Measurements from ENCODE around the gene MTHFD1L. TPM values are rescaled to one million over a fixed set of nuclear protein-coding genes. Genes with fewer than 3 reads are reported as not detected.

The MTHFD1L gene
- total RNA-seq, 1 donor from 2014 or later = 107 TPM

- Mint-ChIP-seq H3K4me3 (ENCODE audit: unreplicated experiment) (no peak overlapping the region), H3K36me3 (ENCODE audit: low read depth, unreplicated experiment) (peaks cover 19% of the 10 kb centered on the region), H3K9me3 (ENCODE audit: unreplicated experiment) (no peaks in the 10 kb centered on the region), H3K4me1 (ENCODE audit: low read depth, unreplicated experiment) (peaks cover 4% of the 10 kb centered on the region), H3K27me3 (ENCODE audit: low read depth, unreplicated experiment) (no peaks in the 10 kb centered on the region), H3K27ac (ENCODE audit: unreplicated experiment) (no peak overlapping the region)
- Histone ChIP-seq H3K27me3 (ENCODE audit: insufficient read depth, low read length) (no peaks in the 10 kb centered on the region), H3K4me2 (ENCODE audit: low read length) (no peak overlapping the region), H3K9me3 (ENCODE audit: insufficient read depth, low read depth, low read length) (no peaks in the 10 kb centered on the region), H3K36me3 (ENCODE audit: insufficient read depth, low read length) (peaks cover 14% of the 10 kb centered on the region), H3K27ac (ENCODE audit: low read depth, low read length) (no peak overlapping the region), H3K4me3 (ENCODE audit: insufficient read depth, low read depth, low read length) (no peak overlapping the region), H2AFZ (ENCODE audit: low read depth, low read length) (no peak overlapping the region), H3K9ac (ENCODE audit: low read length) (no peak overlapping the region), H3K79me2 (ENCODE audit: insufficient read depth, low read length) (no peaks in the 10 kb centered on the region), H4K20me1 (ENCODE audit: insufficient read depth, low read length) (no peaks in the 10 kb centered on the region), H3K4me1 (ENCODE audit: insufficient read depth, low read length) (no peaks in the 10 kb centered on the region)
- FAIRE-seq = no peak
- no peak for TF ChIP-seq EZH2 (IDR thresholded peaks at IDR 0.05; ENCODE audit: insufficient read depth, low read length)
- no peak for TF ChIP-seq CTCF (IDR thresholded peaks at IDR 0.05; ENCODE audit: insufficient read depth, low read depth, low read length)
- DNase-seq (ENCODE audit: low read depth) = no peak
Observed at GRCh38 chr6:151101816-151102694, 236.6 kb downstream of the MTHFD1L start.

- H3K4me3 ChIP-seq (ENCODE audit: insufficient read depth, low read depth, low read length) = no peak overlapping the region
- H3K4me1 Mint-ChIP-seq (ENCODE audit: low read depth, unreplicated experiment) = peaks cover 1% of the 10 kb centered on the region
- H3K9me3 ChIP-seq (ENCODE audit: insufficient read depth, low read depth, low read length) = no peaks in the 10 kb centered on the region
- H3K27me3 ChIP-seq (ENCODE audit: insufficient read depth, low read length) = no peaks in the 10 kb centered on the region
- H3K9me3 Mint-ChIP-seq (ENCODE audit: unreplicated experiment) = no peaks in the 10 kb centered on the region
- H3K36me3 Mint-ChIP-seq (ENCODE audit: low read depth, unreplicated experiment) = peaks cover 14% of the 10 kb centered on the region
- no peaks in the 10 kb centered on the region for H4K20me1 ChIP-seq (ENCODE audit: insufficient read depth, low read length)
- FAIRE-seq (no peak), DNase-seq (ENCODE audit: low read depth) (no peak)
- no peak overlapping the region for H3K27ac ChIP-seq (ENCODE audit: low read depth, low read length)
- TF ChIP-seq EZH2 (IDR thresholded peaks at IDR 0.05; ENCODE audit: insufficient read depth, low read length) (no peak), CTCF (IDR thresholded peaks at IDR 0.05; ENCODE audit: insufficient read depth, low read depth, low read length) (no peak)
- no peaks in the 10 kb centered on the region for H3K4me1 ChIP-seq (ENCODE audit: insufficient read depth, low read length)
- H3K27ac Mint-ChIP-seq (ENCODE audit: unreplicated experiment) = no peak overlapping the region
- H3K9ac ChIP-seq (ENCODE audit: low read length) = no peak overlapping the region
- H3K27me3 Mint-ChIP-seq (ENCODE audit: low read depth, unreplicated experiment) = no peaks in the 10 kb centered on the region
- H3K4me2 ChIP-seq (ENCODE audit: low read length) = no peak overlapping the region
- peaks cover 14% of the 10 kb centered on the region for H3K36me3 ChIP-seq (ENCODE audit: insufficient read depth, low read length)
- no peaks in the 10 kb centered on the region for H3K79me2 ChIP-seq (ENCODE audit: insufficient read depth, low read length)
- no peak overlapping the region for H3K4me3 Mint-ChIP-seq (ENCODE audit: unreplicated experiment)
- H2AFZ ChIP-seq (ENCODE audit: low read depth, low read length) = no peak overlapping the region
Observed at GRCh38 chr6:151103266-151103665, 237.8 kb downstream of the MTHFD1L start.

- Histone ChIP-seq H3K4me2 (ENCODE audit: low read length) (no peak overlapping the region), H3K79me2 (ENCODE audit: insufficient read depth, low read length) (no peaks in the 10 kb centered on the region), H3K27me3 (ENCODE audit: insufficient read depth, low read length) (no peaks in the 10 kb centered on the region), H2AFZ (ENCODE audit: low read depth, low read length) (no peak overlapping the region), H3K9me3 (ENCODE audit: insufficient read depth, low read depth, low read length) (no peaks in the 10 kb centered on the region), H3K4me1 (ENCODE audit: insufficient read depth, low read length) (peaks cover 3% of the 10 kb centered on the region), H3K4me3 (ENCODE audit: insufficient read depth, low read depth, low read length) (no peak overlapping the region), H3K36me3 (ENCODE audit: insufficient read depth, low read length) (peaks cover 4% of the 10 kb centered on the region), H4K20me1 (ENCODE audit: insufficient read depth, low read length) (no peaks in the 10 kb centered on the region), H3K27ac (ENCODE audit: low read depth, low read length) (no peak overlapping the region), H3K9ac (ENCODE audit: low read length) (no peak overlapping the region)
- Mint-ChIP-seq H3K27me3 (ENCODE audit: low read depth, unreplicated experiment) (peaks cover 3% of the 10 kb centered on the region), H3K4me3 (ENCODE audit: unreplicated experiment) (no peak overlapping the region), H3K4me1 (ENCODE audit: low read depth, unreplicated experiment) (peaks cover 1% of the 10 kb centered on the region), H3K9me3 (ENCODE audit: unreplicated experiment) (no peaks in the 10 kb centered on the region), H3K27ac (ENCODE audit: unreplicated experiment) (no peak overlapping the region), H3K36me3 (ENCODE audit: low read depth, unreplicated experiment) (no peaks in the 10 kb centered on the region)
- TF ChIP-seq CTCF (IDR thresholded peaks at IDR 0.05; ENCODE audit: insufficient read depth, low read depth, low read length) = no peak
- no peak for TF ChIP-seq EZH2 (IDR thresholded peaks at IDR 0.05; ENCODE audit: insufficient read depth, low read length)
- no peak for DNase-seq (ENCODE audit: low read depth)
- no peak for FAIRE-seq
Observed at GRCh38 chr6:151107897-151108427, 242.5 kb downstream of the MTHFD1L start.

Measured in astrocyte (in vitro differentiated cells and primary cell).